Hematopoietic multipotent progenitor cell (in vitro differentiated cells): ENCODE results near the gene LUZP4. TPM values are rescaled to one million over a fixed set of nuclear protein-coding genes. Genes with fewer than 3 reads are reported as not detected.
A peak's percentile ranks its signal among the peaks of the same experiment; 100 is the strongest.
"Not testable (repeated sequence)": the region's sequence is repeated elsewhere in the genome, so short reads cannot be mapped to it uniquely, and the experiment has no call there.

Experiments
- DNase-seq, 3 donors: peaks; one replicate each; pipeline ENCODE4 v3.0.0-alpha.2; 2011 to 2015; ENCODE audit warnings: low read depth in 2 of 3, low spot score in 2 of 3
- total RNA-seq: library from RNA; depleted of rRNA; stranded (reverse); fragments of >200 nt; gene quantifications from one replicate; pipeline ENCODE4 v1.2.3, GENCODE V29; 2012

LUZP4 gene
- not detected for total RNA-seq

GRCh38 chrX:115289465-115289864 is at the start of gene LUZP4:
LUZP4 (plus strand) TSS chrX:115289715; CDS start chrX:115289760, 45 bp downstream.
- no peak for DNase-seq

- DNase-seq: no peak
Measured at GRCh38 chrX:115251458-115252233, 37.9 kb upstream of the LUZP4 start.

DNA sequence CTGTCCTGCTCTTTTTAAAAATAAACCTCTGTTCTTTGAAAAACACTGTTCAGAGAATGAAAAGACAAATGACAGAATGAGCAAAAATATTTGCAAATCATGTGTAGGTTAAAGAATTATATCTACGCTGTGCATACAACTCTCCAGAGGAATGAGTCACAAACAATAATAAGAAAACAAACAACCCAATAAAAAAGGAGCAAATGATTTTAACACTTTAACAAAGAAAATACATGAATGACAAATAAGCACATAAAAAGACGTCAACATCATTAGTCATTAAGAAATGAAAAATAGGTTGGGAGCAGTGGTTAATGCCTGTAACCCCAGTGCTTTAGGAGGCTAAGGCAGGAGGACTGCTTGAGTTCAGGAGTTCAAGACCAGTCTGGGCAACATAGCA is 34.5 kb upstream of the LUZP4 start:
- no peak for DNase-seq

DNA sequence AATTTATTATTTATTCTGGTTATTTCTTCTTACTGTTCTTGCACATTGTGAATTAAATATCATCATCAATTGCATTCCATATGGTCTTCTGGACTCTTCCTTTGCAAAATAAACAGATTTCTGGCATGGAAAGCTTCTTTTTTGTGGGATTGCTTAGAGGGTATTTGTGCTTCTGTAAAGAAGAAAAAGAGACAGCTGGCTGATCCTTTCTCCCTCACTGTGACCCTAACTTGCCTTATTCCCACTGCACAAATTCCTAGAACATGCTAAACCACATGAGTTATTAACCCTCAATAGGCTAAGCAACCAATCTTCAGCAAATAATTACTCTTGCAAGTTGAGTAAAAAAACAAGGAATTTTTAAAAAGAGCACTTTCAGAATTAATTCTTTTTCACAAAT is 31.8 kb upstream of the LUZP4 start:
- no peak for DNase-seq

DNA sequence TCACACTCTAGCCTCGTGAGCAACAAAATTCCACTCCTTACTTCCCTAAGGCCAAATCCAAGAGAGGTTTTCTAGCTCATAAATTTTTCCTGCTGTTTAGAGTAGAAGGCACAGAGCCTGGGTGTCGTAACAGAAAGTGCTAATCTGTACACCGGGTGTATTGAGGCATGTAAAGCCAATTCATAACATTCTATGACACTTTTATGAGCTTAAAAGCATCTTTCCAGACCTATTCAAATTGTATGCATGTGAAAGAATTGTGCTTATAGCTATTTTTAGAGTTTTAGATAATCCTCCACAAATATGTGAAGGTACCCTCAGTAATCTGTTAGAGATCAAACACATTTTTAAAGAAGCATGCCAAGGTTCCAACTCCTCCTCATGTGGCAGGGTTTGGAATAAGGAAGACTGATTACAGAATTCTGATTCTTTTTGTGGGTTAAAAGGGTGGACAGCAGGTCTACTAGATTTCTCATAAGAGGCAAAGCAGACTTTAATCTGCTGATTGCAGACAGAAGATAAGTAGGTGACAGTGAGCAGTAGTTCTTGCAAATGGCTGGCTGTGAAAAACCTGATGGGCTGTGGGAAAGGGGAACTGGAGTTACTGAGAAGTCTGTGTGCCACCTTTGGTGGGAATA is 30.2 kb upstream of the LUZP4 start:
- DNase-seq: peak in 1 of 3 donors; percentile 2

DNA sequence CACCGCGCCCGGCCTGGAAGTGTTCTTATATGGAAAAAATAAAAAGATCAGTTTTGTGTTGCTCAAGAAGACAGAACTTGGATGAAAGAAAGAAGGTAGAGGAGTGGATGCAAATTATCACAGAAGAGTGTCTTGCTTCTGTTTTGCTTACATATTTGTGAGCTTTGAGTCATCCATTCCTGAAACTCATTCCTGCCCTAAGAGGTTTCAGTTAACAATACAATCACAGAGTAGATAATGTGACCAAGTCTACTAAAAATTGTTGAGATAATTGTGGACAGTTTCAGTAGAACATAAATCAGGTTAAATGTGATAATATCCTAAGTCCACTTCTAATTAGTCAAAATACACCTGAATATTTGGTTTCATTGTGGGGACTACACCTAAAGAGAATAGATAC is 29.2 kb upstream of the LUZP4 start:
- DNase-seq: no peak

- DNase-seq: no peak
Measured at GRCh38 chrX:115261148-115261547, 28.4 kb upstream of the LUZP4 start.

DNA sequence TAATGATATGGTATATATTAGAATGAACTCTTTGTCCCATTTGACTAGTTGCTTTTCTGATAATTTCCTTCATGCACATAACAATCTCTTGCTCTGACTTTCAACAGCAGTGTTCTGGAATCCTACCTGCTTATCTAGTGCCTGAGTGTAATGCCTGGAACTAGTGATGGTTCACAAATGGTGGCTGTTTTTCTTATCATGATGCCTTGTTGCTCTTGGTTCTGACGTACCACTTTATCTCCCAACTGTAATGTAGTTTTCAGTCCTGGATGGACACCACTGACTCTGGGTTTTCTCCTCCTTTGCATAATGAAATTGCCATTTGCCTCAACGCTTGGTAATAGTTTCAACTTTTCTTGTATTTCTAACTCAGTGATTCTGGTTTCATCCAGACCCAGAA is 25.5 kb upstream of the LUZP4 start:
- no peak for DNase-seq

- no peak for DNase-seq
Measured at GRCh38 chrX:115266300-115266699, 23.2 kb upstream of the LUZP4 start.

DNA sequence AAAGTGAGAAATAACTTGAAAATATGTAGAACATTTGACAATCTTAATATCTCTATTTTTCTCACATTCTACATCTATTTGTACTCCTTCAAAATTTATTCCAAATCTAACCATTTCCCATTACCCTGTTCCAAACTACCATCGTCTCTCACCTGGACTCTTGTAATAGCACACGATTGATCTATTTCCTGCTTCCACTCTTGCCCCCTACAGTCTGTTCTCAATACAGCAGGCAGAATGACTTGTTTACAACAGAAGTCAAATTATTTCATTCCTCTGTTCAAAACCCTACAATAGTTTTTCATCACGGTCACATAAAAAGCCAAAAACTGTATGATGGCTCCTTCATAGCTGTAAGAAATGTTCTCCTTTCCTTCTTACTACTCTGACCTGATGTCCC is 21.1 kb upstream of the LUZP4 start:
- peak in 1 of 3 donors; percentile 9 for DNase-seq

- no peak for DNase-seq
Measured at GRCh38 chrX:115269051-115269683, 20.3 kb upstream of the LUZP4 start.

DNA sequence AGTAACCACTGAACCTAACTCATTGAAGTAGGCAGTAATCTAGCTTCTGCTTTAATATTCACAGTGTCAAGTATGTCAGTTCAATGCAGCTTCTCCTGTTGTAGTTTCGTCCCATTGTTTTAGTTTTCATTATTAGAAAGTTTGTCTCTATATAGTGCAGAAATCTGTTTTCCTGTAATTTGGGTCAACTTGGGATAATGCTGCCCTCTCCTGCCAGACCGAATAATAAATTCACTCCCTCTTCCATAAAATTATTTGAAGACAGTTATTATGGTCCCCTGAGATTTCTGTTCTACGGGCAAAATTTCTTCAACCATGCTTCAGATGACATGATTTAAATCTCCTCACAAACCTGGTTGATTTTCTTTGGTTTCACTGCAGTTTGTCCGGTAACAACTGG is 4.6 kb upstream of the LUZP4 start:
- DNase-seq: no peak

DNA sequence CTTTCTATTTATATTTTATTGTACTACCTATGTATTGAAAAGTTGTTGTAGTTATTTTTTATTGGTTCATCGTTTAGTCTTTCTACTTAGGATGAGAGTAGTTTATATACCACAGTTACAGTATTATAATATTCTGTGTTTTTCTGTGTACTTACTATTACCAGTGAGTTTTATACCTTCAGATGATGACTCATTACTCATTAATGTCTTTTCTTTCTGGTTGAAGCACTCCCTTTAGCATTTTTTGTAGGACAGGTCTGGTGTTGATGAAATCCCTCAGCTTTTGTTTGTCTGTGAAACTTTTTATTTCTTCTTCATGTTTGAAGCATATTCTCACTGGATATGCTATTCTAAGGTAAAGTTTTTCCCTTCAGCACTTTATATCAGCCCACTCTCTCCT is 7.7 kb downstream of the LUZP4 start:
- DNase-seq: no peak

DNA sequence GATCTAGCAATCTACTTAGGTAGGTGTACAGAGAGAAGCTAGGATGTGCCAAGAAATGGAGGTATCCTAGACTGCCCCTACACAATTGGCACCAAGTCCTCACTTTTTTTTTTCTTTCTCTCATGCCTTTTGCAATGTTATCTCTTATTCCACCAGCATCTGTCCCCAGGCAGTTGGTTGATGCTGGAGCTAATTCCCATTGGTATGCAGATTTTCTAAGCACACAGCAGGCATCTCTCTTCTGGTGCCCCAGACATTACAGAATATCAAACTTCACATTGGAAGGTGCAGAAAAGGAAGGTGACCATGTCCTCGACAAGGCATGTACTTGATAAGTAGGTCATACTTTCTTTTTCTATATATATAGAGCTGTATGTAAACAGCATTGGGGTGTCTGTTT is 21.6 kb downstream of the LUZP4 start:
- DNase-seq: no peak

DNA sequence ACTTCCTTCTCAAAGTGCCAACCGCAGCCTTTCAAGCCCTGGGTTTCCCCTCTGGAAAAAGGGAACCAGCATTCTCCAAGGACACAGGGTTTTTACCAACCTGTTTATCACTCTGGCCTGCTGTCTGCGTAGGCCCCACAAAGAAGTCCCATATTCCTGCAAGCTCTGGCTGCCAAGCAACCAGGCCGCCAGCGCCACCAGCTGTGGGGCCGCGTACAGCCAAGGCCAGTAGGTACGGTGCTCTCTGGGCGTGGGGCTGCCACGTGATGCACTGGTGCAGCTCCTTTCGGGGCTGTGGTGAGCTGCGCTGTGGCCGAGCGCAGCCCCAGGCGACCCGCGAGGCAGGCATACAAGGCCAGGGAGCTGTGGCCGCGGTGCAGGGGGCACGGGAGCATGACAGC is 22.1 kb downstream of the LUZP4 start:
- DNase-seq: peak in 2 of 3 donors; percentile 49 to 51

DNA sequence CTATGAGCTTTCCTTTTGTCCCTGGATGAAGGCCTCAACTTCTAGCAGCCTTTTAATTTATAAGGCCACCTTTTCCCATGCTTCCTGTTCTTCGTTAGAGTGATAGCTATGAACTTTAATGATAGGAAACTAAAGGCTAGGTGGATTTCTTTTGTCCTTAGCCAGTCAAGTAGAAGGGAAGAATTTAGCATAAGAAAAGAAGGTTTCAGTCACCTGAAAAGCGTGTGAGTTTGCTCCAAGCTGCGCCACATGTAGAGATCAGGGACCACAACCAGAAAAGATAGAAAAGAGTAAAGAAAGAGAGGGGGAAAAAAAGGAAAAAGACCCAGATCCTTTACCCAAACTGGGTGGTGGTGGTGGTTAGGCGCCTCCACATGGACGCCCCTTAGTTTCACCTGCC is 28.6 kb downstream of the LUZP4 start:
- no peak for DNase-seq

GRCh38 chrX:115322375-115322774 is 32.9 kb downstream of the LUZP4 start:
- peak in 2 of 3 donors; percentile 8 to 46 for DNase-seq

DNA sequence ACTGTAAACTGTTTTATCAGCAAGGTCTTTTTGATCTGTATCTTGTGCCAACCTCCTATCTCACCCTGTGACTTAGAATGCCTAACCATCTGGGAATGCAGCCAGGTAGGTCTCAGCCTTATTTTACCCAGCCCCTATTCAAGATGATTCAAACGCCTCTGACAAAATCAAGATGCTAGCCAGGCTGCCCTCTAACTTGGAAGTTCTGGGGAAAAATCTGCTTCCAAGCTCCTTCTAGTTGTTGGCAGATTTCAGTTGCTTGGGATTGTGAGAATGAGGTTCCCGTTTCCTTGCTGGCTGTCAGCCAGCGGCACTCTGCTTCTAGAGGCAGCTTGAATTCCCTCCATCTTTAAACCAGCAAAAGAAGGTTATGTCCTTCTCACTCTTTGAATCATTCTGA is 34.7 kb downstream of the LUZP4 start:
- no peak for DNase-seq

GRCh38 chrX:115329282-115329681 is 39.8 kb downstream of the LUZP4 start:
- not testable (repeated sequence) for DNase-seq

DNA sequence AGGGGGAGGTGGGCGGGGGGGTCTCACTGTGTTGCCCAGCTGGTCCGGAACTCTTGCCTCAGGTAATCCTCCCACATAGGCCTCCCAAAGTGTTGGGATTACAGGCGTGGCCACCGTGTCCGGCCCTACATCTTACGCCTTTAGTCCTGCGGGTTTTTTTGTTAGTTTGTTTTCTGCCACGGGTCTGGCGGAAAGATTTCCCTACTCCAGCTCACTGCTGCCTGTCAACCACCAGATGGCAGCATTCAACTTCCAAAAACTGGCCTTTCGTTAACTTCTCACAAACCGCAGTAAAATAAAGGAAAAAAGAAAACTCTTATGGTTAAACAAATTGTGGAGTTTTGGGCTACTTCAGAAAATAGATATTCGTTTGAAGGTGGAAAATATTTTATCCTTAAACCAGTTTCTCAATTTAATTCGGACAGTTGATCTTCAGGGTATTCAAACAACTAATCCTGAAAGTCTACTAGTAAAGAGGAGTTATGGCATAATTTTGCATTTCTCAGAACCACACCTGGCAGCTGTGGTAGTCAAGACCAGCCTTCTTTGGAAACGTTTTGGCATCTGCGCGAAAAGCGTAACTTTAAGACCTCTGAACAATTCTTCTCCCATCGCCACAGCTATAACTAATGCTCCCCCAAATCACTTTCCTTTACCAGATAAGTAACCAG is 41.1 kb downstream of the LUZP4 start:
- DNase-seq: peak; percentile 14 to 61 (median 38)

- DNase-seq: no peak
Measured at GRCh38 chrX:115332832-115333231, 43.3 kb downstream of the LUZP4 start.
